COLO829 (cell line): Measurements from ENCODE around the gene CAD.
"Not testable (repeated sequence)": the region's sequence is repeated elsewhere in the genome, so short reads cannot be mapped to it uniquely, and the experiment has no call there.

Experiments
- DNase-seq: peaks from one replicate; pipeline ENCODE4 v3.0.0; 2012; ENCODE audit warnings: low spot score

The CAD gene

DNA sequence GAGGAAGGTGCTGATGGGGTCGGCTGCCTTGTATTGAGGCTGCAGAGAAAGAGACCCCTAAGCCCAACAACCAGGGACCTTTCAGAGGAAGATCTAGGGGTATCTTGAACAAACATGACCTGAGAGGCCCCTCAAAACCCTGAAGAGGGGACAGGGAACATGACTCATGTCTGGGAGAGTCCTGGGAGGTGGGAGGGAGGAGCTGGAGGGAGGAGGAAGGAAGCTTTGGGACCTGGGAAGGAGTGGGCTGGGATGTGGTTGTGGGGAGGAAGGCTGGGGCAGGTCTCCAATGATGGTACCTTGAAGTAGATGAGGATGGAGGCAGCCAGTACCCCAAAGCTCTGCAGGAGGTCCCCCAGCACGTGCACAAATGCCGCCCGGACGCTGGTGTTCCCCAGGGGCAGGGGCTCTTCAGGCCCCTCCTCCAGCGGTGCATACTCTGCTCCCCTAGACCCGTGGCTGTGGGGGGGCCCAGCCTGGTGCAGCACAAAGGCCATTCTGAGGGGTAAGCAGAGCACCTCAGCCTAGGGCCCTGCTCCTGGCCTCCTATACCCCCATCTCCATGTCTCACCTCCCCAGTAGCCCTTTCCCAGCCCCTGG, 39.8 kb downstream of the CAD start:
- no peak for DNase-seq

DNA sequence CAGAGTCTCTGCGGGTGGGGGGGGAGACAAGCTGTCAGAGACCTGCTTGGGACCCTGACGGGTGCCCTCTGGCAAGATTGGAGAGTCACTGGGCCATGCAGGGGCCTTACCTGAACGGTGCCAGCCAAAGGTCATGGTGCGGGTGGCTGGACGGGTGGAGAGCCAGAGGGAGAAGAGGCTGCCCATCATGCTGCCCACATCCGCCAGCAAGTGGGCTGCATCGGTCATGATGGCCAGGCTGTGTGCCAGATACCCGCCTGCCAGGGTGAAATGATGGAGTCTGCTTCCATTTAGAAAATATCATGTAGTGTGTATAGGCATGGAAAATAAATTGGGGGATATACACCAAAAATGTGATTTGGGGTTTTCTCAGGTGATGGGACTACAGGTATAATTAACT, 40.9 kb downstream of the CAD start:
- no peak for DNase-seq

DNA sequence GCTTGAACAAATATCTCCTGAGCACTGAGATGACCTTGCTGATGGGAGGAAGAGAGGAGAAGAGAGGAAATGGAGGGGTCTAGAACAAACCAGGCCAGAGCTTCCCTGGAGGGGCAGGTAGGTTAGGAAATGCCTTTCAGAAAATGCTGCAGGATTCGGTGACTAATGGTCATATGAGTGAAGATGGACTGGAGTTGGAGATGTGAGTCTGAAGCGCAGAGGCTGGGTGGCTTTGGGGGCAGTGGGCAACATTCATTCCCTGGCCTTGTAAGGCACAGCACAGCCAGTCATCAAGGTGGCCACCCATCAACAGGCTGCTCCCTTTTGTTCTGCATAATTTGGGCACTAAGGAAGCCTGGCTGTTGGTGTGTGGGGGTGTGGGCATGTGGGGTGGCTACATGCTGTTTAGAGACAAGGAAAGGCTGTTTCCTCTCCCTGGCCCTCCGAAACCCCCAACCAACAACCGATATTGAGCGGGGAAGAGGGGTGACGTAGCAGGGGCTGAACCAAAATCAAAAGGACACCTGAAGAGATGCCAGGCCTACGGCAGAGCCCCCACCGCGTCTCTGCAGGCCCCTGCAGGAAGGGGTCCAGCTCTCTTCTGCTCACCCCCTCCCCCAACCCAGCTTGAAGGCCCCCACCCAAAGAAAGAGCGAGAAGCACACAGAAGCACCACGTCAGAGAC, 44.2 kb downstream of the CAD start:
- no peak for DNase-seq

DNA sequence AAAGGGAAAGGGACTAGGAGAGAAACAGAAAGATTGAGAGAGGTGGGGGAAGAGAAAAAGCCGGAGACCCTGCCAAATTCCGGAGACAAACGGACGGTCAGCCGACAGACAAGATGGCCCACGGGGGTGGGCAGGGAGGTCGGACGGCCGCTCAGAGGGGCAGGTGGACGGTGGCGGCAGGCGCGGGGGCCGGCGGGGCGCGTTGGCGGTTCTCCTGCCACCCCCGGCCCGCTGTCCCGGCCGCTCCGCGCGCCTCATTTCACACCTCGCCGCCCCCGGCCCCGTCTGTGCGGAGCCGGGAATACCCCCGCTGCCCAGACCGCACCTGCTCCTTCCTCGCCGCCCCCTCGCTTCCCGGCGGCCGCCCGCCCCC, 44.7 kb downstream of the CAD start:
- DNase-seq = no peak

DNA sequence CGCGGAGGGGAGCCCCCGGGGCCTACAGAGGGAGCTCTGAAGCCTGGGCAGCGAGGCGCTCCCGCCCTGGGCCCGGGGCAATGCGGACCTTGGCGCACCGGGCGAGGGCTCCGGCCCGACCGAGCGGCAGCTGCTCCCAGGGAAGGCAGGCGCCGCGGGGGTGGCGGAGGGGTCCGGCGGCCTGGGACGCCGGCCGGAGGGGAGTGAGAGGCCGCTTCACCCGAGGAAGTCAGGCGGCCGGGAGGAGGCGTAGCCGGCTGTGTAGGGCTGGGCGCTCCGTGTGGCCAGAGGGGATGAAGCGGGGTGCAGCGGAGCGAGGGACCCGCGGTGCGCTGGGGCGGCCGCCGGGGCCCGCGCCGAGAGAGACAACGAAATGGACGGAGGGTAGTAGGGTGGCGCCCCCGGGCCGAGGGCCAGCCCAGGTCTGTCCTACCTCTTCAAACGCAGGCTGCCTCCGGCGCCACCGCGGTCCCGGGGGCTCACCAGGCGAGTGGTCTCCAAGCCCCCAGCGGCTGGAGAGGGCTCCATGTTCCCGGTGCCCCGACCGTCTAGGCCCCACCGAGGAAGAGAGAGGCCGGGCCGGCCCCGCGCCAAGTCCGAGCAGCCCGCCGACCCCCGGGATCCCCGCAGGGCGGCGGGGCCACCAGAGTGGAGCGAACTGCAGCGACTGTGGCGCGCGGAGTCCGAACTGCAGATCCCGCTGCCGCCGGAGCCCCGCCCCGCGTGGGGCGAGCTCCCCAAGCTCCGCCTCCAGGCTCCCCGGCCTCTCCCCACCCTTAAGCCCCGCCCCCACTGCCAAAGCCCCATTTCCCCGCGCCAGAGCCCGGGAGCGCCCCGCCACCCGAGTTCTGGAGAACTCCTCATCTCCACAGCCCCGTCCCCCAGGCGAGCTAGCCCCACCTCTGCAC, 45.5 kb downstream of the CAD start, which contains the start of gene SLC30A3:
TSS of gene SLC30A3 (minus strand) at position 669 of the 908 bp plus-strand sequence. CDS start at position 528, 141 bp downstream.
- no peak for DNase-seq

DNA sequence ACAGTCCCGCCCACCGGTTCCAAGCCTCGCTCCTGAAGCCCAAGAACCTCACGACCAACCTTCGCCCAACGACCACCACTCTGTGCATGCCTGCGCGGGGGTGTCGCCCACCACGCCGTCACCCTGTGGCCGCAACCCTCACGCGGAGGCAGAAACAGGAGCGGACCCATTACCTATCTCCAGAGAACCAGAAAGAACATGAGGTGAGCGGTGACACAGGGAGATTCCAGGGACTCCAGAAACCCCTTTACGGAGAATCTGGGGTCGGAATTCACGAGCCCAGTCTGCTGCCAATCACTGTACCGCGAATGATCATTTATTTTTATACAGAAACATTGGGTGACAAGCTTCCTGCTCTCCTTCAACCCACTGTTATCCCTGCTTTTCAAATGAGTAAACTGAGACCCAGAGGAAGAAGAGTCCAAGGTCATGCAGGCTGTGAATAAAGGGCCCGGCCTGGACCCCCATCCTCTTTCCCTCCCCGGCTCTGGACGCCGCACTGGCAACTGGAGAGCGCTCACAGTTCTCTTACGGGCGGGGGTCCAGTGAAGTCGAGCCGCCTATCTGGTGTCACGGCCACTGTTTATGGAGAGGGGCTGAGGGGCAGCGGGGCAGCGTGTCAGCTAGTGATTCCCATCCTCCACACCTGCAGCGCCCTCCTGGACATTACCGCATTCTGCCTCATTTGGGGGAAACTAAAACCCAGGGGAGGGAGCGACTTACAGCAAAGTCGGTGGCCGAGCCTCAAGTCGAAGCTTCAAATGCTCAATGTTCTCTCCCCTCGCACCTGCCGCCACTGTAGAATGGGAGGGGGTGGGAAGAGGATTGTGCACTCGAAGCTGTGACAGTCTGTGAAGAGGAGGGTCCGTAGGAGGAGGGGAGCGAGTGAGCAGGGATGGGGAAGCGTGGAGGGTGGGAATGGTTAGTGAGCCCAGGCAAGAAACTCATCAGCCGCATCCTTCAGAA, 46.4 kb downstream of the CAD start:
- DNase-seq = no peak

DNA sequence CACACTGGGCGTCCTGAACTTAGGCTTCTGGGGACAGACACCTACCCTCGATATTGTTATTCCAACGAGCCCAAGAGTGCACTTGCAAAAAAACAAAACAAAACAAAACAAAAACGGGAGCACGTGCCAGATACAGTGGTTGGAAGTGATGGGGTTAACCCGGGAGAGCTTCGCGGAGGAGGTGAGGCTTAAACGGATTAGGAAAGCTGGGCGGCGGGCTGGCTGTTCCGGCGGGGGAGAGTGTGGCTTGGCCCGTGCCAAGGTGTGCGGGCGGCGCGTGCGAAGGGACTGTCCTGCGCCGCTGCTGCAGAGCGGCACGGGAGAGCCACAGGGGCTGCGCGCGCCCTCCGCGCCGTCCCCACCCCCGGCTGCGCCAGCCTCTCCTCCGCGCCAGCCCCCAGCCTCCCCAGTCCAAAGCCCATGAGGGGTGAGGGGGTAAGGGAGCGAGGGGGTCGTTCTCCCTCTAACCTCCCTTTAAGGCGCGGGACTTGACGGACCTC, 47.1 kb downstream of the CAD start:
- DNase-seq = no peak

DNA sequence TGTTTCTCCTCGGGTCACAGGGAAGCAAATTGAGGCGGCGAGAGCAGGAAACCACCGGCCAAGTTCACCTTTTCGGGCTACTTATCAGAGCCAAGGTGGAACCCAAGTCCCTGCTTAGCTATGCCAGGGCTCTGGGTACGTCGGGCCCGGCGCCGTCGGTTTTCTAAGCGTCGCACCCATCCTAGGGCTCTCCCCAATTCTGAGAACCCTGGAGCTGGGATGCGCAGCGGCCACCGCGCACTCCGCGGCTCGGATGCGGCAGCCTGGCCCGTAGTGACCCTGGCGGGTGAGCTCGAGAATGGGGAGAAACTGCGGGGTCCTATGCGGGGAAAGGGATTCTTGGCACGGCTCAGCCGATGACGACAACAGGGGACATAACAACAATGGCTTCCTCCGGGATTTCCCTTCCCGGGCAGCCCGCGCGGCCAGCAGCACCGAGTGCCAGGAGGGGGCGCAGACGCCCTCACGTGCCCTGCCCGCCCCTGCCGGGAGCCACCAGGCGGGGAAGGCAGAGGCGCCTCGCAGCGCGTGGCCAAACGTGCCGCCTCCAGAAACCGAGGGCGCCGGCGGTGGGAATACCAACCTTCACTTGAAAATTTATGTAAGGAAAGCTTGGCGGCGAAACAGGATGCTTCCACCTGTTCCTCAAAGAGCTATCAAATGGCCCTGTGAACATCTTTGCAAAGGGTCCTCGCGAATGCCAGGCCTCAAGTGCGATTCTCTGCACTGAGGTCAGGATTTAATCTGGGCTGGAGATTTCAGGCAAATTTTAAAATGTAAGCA, 47.8 kb downstream of the CAD start:
- DNase-seq = no peak

DNA sequence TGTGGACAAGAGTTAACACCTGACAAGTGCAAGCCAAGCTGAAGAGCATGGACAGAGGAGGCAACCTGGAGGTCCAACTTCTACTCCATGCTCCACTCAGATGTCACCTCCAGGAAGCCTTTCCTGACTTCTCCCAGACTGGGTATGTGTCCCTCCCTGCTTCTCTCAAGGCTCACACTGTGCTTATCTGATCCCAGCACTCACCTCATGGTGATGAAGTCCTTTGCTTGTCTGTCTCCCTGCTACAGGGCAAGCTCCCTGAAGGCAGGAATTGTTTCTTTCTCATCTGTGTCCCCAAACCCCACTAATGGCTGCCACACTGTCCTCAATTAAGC, 48.3 kb downstream of the CAD start:
- no peak for DNase-seq

DNA sequence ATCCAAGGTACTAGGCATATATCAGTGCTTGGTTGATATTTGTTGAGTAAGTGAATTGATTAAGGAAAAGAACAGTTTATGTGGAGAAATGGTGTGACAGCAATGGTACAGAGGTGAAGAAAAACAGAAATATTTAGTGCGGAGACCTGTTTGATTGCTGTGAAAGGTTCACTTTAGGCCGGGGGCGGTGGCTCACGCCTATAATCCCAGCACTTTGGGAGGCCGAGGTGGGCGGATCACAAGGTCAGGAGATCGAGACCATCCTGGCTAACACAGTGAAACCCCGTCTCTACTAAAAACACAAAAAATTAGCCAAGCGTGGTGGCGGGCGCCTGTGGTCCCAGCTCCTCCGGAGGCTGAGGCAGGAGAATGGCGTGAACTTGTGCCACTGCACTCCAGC, 51.1 kb downstream of the CAD start:
- not testable (repeated sequence) for DNase-seq

DNA sequence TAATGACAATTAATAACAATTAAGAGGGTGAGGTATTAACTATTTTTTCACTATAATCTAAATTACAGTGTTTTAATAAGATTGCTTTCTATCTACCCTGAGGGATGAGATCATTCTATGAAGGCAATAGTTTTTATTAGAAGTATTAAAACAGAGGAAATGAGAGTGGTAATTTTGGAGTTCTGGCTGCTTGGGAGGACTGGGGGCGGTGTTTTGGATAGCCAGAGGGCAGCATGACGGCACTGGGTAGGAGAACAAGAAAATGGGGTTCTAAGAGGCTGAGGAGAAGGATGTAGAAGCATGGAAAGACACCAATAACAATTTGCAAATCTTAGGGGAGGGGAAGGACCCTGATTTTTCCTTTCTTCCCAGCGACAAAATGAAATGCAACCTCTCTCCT, 53.0 kb downstream of the CAD start:
- no peak for DNase-seq

DNA sequence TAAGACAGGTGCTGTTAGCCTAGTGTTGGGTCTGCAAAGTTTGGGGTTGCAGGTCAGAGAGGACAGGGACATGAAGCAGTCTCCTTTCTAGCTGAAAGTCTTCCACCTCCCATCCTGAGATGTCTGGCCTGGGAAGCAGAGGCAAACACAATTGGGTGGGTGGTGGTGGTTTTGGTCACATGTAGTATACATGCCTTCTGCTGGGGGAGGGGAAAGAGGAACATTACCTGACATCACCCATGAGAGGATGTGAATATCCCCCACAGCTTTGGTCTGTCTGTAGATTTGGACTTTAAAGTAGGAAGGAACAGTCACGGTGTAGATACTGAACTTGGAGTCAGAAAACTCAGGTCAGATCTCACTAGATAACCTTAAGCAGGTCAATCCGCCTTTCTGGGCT, 53.5 kb downstream of the CAD start:
- DNase-seq = no peak

DNA sequence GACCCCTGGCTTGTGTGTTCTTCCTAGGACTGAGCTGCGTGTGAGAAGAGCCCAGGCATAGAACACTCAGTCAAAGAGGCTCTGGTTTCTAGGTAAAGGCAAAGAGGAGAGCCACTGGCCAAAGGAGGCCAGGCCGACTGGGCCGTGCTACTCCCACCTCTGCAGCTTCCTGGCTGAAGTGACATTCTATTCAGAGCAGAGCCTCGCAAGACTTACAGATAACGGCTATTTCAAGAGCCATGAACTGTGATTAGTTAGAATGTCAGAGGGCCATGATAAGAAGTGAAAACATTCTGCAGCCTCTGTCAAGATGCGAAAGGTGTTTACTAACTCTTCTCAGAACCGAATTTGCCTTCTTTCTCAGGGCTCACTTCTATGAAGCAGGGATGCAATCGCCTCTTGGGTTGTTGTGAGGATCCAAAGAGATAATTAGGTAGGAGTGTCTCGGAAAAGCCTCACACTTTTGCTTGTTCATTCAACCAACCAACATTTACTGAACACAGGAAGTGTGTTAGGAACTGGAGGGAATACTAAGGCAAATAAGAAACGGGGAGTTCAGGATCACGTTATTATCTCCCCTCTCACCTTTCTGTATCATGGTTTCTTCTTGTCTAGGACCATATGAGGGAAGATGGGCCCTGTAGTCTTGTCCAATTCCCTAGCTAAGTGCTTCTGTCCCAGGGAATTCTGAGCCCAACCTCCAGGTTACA, 54.6 kb downstream of the CAD start:
- no peak for DNase-seq

DNA sequence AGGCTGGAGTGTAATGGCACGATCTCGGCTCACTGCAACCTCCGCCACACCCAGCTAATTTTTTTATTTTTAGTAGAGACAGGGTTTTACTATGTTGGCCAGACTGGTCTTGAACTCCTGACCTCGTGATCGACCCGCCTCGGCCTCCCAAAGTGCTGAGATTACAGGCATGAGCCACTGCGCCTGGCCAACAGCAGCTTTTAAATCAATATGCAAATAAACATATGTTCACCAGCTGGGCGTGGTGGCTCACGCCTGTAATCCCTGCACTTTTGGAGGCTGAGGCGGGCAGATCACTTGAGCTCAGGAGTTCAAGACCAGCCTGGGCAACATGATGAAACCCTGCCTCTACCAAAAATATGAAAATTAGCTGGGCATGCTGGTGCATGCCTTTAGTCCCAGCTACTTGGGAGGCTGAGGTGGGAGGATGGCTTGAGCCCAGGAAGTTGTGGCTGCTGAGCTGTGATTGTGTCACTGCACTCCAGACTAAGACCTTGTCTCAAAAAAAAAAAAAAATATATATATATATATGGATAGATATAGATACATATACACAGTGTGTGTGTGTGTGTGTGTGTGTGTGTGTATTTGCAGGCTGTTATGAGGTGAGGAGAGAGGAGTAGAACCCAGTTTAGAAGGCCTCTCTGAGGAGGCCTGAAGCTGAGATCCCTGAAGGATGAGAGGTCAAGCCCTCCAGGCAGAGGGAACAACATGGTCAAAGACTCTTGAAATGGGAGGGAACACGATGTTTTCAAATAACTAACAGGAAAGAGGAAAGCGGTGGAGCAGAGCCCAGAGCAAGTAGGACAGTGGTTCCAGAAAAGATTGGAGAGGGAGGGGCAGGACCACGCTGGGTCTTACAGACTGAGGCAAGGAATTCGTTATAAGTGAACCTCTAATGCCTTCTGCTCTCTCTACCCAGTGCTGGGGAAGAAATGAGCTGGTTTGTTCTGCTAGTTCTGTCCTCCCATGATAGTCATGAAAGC, 55.7 kb downstream of the CAD start:
- not testable (repeated sequence) for DNase-seq

DNA sequence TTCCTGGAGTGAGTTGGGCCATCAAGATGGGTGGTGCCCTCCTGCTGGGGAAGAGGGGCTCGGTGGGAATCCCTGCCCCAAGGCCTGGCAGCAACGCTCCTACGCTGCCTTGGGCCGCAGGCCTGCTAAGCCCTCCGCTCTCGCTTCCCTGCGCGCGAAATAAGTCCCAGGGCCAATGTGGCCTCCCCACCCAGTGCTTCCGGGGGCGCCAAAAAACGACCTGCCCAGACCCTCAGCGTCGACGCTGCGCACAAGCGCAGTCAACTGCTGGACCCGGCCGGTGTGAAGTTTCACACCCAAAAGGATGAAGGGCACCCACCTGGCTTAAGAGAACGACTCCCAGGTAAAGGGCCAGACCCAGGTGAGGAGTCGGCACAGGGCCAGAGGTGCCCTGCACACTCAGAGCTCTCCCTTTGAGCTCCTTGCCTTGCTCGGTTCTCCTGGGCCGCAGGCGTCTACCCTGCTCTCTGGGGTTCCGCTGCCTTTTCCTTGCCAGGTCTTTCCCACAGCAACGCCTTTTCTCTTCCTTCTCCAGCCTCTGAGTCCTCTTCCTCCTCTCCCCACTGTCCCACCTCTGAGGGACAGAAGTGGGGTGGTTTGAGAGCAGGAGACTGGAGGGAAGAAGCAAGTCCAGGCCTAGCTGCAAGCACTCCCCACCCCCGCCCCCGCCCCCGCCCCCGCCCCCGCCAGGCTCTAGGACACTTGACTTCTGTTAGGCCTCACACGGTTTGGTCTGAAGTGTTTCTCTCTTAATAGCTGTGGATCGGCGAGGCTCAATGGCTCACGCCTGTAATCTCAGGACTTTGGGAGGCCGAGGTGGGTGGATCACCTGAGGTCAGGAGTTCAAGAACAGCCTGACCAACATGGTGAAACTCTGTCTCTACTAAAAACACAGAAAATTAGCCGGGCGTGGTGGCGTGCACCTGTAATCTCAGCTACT, 58.3 kb downstream of the CAD start, which contains the start of gene DNAJC5G:
TSS of gene DNAJC5G (plus strand) at position 223 of the 940 bp plus-strand sequence. CDS start 1,296 bp downstream, outside the sequence.
- no peak for DNase-seq

DNA sequence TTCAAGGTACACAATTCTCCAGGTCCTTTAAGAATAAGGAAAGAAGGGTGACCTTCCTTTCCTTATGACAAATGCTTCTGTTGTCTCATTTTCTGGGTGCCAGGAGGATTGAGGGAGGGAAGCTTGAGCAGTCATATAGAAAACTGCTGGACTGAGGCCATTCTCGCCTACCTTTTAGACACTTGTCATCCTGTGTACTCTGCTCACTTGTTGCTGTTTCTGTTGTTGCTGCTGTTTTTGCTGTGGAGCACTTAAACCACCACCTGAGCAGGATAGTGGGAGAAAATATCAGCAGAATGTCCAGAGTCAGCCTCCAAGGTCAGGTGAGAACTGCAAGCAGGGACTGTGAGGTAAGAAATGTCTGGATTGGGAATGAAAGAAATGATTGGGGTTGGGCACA, 60.8 kb downstream of the CAD start:
- DNase-seq = no peak

DNA sequence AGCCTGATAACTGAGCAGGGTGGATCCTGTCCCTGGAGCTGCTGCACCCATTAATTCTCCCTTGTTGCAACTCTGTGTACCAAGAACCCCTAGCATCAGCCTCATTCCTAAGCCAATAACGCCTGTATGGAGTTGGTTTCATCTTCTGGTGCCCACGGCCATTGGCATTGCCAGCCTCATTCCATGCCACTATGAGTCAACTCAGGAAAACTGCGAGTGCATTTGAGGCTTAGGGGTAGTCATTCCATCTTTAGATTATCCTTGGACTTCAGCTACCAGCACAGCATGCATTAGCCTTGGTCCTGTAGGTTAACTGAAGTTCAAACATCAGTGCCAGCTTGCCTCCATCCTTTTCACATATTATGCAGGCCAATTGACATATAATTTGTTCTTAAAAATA, 63.7 kb downstream of the CAD start:
- DNase-seq = no peak

DNA sequence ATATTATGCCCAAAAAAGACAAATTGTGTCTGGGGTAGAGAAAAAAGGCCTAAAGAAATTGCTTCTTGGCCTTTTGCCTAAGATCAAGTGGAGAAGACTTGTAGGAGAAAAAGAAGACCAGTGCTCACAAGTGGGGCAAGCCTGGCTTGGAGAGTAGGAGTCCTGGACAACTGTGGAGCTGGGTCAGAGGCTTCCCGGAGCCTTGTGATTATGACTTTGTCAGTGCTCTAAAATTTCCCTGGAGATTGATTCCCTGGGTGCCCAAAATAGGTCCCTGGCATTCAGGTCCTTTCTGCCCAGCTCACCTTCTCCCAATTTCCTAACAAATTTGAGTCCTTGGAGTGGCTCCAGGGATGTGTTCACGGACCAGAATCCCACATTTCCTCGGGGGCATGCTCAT, 64.3 kb downstream of the CAD start:
- no peak for DNase-seq
